Sigmoid colon (tissue), 4 donors: Measurements from ENCODE around the gene NMD3.

ENCODE experiments used
- POLR2A ChIP-seq, 2 donors: fragments of 450-650 bp; IDR thresholded peaks; one replicate each; pipeline ENCODE4 v1.6.1; 2016; ENCODE audit warnings: antibody characterized with exemption in 2 of 2, mild to moderate bottlenecking in 2 of 2, moderate library complexity in 2 of 2
- POLR2AphosphoS5 ChIP-seq, 4 donors: sonication (generic); formaldehyde crosslinking; IDR thresholded peaks; one replicate each; pipeline ENCODE4 v1.6.1; 2017; ENCODE audit warnings: antibody characterized with exemption in 4 of 4

DNA sequence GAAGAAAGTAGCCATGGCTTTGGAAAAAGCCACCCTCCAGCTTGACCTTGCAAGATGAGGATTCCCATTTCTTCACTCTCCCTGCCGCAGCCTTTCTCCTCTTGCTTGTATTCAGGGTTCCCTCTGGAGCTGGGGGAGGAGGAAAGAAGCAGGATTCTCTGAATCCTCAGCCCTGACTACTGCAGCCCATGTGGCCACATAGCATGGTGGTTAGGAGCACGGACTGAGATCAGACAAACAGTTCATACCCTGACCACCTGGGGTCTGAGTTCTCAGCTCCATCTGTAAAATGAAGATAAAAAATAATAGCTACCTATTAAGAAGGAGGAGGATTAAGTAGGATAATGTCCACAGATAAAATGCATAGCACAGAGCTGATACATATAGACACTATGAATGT, 72.3 kb downstream of the NMD3 start:
- no peak for TF ChIP-seq POLR2AphosphoS5 (IDR thresholded peaks at IDR 0.05)
- no peak for TF ChIP-seq POLR2A (IDR thresholded peaks at IDR 0.05)
